MM.1S (cell line): Measurements from ENCODE around the gene FLNC.

Experiments used
- CTCF ChIP-seq: fragments of 300-600 bp; sonication (generic); IDR thresholded peaks from 2 replicates; pipeline ENCODE4 v1.5.1; 2016; ENCODE audit warnings: antibody characterized with exemption, low read length, mixed read lengths
- EZH2 ChIP-seq: fragments of 300-600 bp; sonication (generic); optimal IDR thresholded peaks from 2 replicates; pipeline ENCODE3; 2017; ENCODE audit warnings: low read depth, mild to moderate bottlenecking, antibody characterized with exemption, low read length, mixed read lengths

GRCh38 chr7:128796327-128796726 lies 33.9 kb upstream of the FLNC start:
- no peak for TF ChIP-seq CTCF
- TF ChIP-seq EZH2 = no peak
